Activated naive CD4-positive, alpha-beta T cell treated with anti-CD3 and anti-CD28 coated beads, Interleukin-2, amount 50 U/mL, for 72 hours (primary cell): ENCODE measurements around the gene B4GALNT4. TPM values are rescaled to one million over a fixed set of nuclear protein-coding genes. Genes with fewer than 3 reads are reported as not detected.
A peak's percentile ranks its signal among the peaks of the same experiment; 100 is the strongest.
"Not testable (repeated sequence)": the region's sequence is repeated elsewhere in the genome, so short reads cannot be mapped to it uniquely, and the experiment has no call there.

Source experiments
- ATAC-seq, 2 donors: fragments of 150-1000 bp; cut with Tn5 transposase; 2 replicates each; pipeline ENCODE4 v1.10.0; 2021; ENCODE audit warnings: mild to moderate bottlenecking in 2 of 2, moderate library complexity in 2 of 2
- DNase-seq, 2 donors: peaks; one replicate each; pipeline ENCODE4 v3.0.0; 2021 to 2022; ENCODE audit warnings: low spot score in 2 of 2
- H3K27ac Mint-ChIP-seq, 2 donors: one replicate each; pipeline ENCODE4 v1.8.0; 2022; ENCODE audit warnings: mild to moderate bottlenecking in 2 of 2, mixed read lengths in 2 of 2
- H3K36me3 Mint-ChIP-seq, 2 donors: one replicate each; pipeline ENCODE4 v1.8.0; 2022; ENCODE audit warnings: mixed read lengths in 2 of 2
- H3K9me3 Mint-ChIP-seq, 2 donors: one replicate each; pipeline ENCODE4 v1.8.0; 2022; ENCODE audit warnings: mixed read lengths in 2 of 2
- total RNA-seq, 2 donors: library from RNA; stranded (reverse); gene quantifications; one replicate each; pipeline ENCODE4 v1.2.3, GENCODE V29; 2022

B4GALNT4 gene
- total RNA-seq, 2 donors from 2014 or later = 6.6 to 13.6 TPM

- no peak for ATAC-seq
- peaks cover 0 to 4% of the 10 kb centered on the region in 2 donors for H3K9me3 Mint-ChIP-seq
Measured at GRCh38 chr11:377883-378500, 8.7 kb downstream of the B4GALNT4 start.

GRCh38 chr11:379205-380094, 10.2 kb downstream of the B4GALNT4 start:
- no peak for ATAC-seq
- DNase-seq = no peak

More at GRCh38 chr11:377883-378500, 8.7 kb downstream of the B4GALNT4 start:
- DNase-seq = no peak
- Mint-ChIP-seq H3K27ac (peak overlapping the region; percentile 4 to 87), H3K36me3 (no peaks in the 10 kb centered on the region)

GRCh38 chr11:380095-380480, 10.8 kb downstream of the B4GALNT4 start:
- no peaks in the 10 kb centered on the region for H3K36me3 Mint-ChIP-seq
- no peak for ATAC-seq
- H3K27ac Mint-ChIP-seq = no peak overlapping the region
- DNase-seq = no peak
- H3K9me3 Mint-ChIP-seq = no peaks in the 10 kb centered on the region

More at GRCh38 chr11:379205-380094, 10.2 kb downstream of the B4GALNT4 start:
- Mint-ChIP-seq H3K36me3 (no peaks in the 10 kb centered on the region), H3K27ac (no peak overlapping the region), H3K9me3 (no peaks in the 10 kb centered on the region)

- Mint-ChIP-seq H3K36me3 (no peaks in the 10 kb centered on the region), H3K27ac (no peak overlapping the region), H3K9me3 (no peaks in the 10 kb centered on the region)
- ATAC-seq (no peak), DNase-seq (no peak)
Measured at GRCh38 chr11:380491-380890, 11.2 kb downstream of the B4GALNT4 start.

- Mint-ChIP-seq H3K27ac (no peak overlapping the region), H3K36me3 (no peaks in the 10 kb centered on the region), H3K9me3 (no peaks in the 10 kb centered on the region)
- no peak for DNase-seq
- ATAC-seq = no peak
Measured at GRCh38 chr11:380996-381395, 11.7 kb downstream of the B4GALNT4 start.

GRCh38 chr11:381501-382072, 12.3 kb downstream of the B4GALNT4 start:
- peaks cover under 1 to 1% of the 10 kb centered on the region in 2 donors for H3K9me3 Mint-ChIP-seq
- peaks cover 1 to 2% of the 10 kb centered on the region in 2 donors for H3K36me3 Mint-ChIP-seq
- H3K27ac Mint-ChIP-seq = no peak overlapping the region
- no peak for DNase-seq
- ATAC-seq = no peak

- Mint-ChIP-seq H3K9me3 (peaks cover 6 to 7% of the 10 kb centered on the region in 2 donors), H3K36me3 (peaks cover 6 to 8% of the 10 kb centered on the region in 2 donors), H3K27ac (no peak overlapping the region)
- DNase-seq = no peak
- no peak for ATAC-seq
Measured at GRCh38 chr11:382081-382629, 12.9 kb downstream of the B4GALNT4 start.

- ATAC-seq = no peak
- DNase-seq = no peak
- H3K36me3 Mint-ChIP-seq = peaks cover 6 to 11% of the 10 kb centered on the region in 2 donors
- peak overlapping the region in 1 of 2 donors; percentile 2 for H3K27ac Mint-ChIP-seq
- H3K9me3 Mint-ChIP-seq = peaks cover 8 to 14% of the 10 kb centered on the region in 2 donors
Measured at GRCh38 chr11:383431-383830, 14.1 kb downstream of the B4GALNT4 start.

- no peak for ATAC-seq
- Mint-ChIP-seq H3K27ac (no peak overlapping the region), H3K9me3 (peaks cover 8 to 14% of the 10 kb centered on the region in 2 donors), H3K36me3 (peaks cover 6 to 11% of the 10 kb centered on the region in 2 donors)
- DNase-seq = no peak
Measured at GRCh38 chr11:384511-384910, 15.2 kb downstream of the B4GALNT4 start.

- Mint-ChIP-seq H3K27ac (no peak overlapping the region), H3K36me3 (peaks cover 6 to 11% of the 10 kb centered on the region in 2 donors), H3K9me3 (peaks cover 8 to 14% of the 10 kb centered on the region in 2 donors)
- ATAC-seq (no peak), DNase-seq (no peak)
Measured at GRCh38 chr11:385594-386351, 16.5 kb downstream of the B4GALNT4 start.

GRCh38 chr11:386483-386882, 17.2 kb downstream of the B4GALNT4 start:
- no peak for DNase-seq
- Mint-ChIP-seq H3K9me3 (peaks cover 8 to 14% of the 10 kb centered on the region in 2 donors), H3K27ac (no peak overlapping the region), H3K36me3 (peaks cover 6 to 11% of the 10 kb centered on the region in 2 donors)
- ATAC-seq = no peak

- Mint-ChIP-seq H3K27ac (no peak overlapping the region), H3K9me3 (peaks cover 8 to 14% of the 10 kb centered on the region in 2 donors), H3K36me3 (peaks cover 6 to 11% of the 10 kb centered on the region in 2 donors)
- ATAC-seq = no peak
- DNase-seq = no peak
Measured at GRCh38 chr11:387193-387793, 18.0 kb downstream of the B4GALNT4 start.

GRCh38 chr11:389369-389768, 20.1 kb downstream of the B4GALNT4 start:
- not testable (repeated sequence) for ATAC-seq, DNase-seq
- peaks cover 6 to 11% of the 10 kb centered on the region in 2 donors for H3K36me3 Mint-ChIP-seq

GRCh38 chr11:390175-390574, 20.9 kb downstream of the B4GALNT4 start:
- DNase-seq = no peak
- Mint-ChIP-seq H3K36me3 (peaks cover 6 to 11% of the 10 kb centered on the region in 2 donors), H3K9me3 (peaks cover 8 to 14% of the 10 kb centered on the region in 2 donors), H3K27ac (no peak overlapping the region)
- ATAC-seq = no peak

More at GRCh38 chr11:389369-389768, 20.1 kb downstream of the B4GALNT4 start:
- peaks cover 8 to 14% of the 10 kb centered on the region in 2 donors for H3K9me3 Mint-ChIP-seq
- H3K27ac Mint-ChIP-seq = not testable (repeated sequence)

- H3K9me3 Mint-ChIP-seq = peaks cover 8 to 14% of the 10 kb centered on the region in 2 donors
- DNase-seq = no peak
- H3K27ac Mint-ChIP-seq = no peak overlapping the region
- H3K36me3 Mint-ChIP-seq = peaks cover 6 to 11% of the 10 kb centered on the region in 2 donors
- ATAC-seq = no peak
Measured at GRCh38 chr11:391117-392017, 22.1 kb downstream of the B4GALNT4 start.
